D721Med (cell line): ENCODE results near the gene IER5.
"Not testable (repeated sequence)": the region's sequence is repeated elsewhere in the genome, so short reads cannot be mapped to it uniquely, and the experiment has no call there.

Source experiments
- DNase-seq: peaks from one replicate; pipeline ENCODE4 v3.0.0; 2011; ENCODE audit warnings: low spot score; ENCODE audit not compliant: insufficient read length
- FAIRE-seq: peaks from 2 replicates; lab custom pipeline; 2011; peaks lifted over from hg19 to GRCh38; lab: Jason Lieb, UNC
- CTCF ChIP-seq: IDR thresholded peaks from 2 replicates; pipeline ENCODE4 v1.5.1; 2012; ENCODE audit warnings: mild to moderate bottlenecking, control low read depth; ENCODE audit not compliant: insufficient read depth; ENCODE audit errors: missing control alignments

The IER5 gene

GRCh38 chr1:181115368-181115684, 26.8 kb downstream of the IER5 start:
- no peak for DNase-seq
- FAIRE-seq, result no peak
- TF ChIP-seq CTCF, result no peak

- not testable (repeated sequence) for DNase-seq, FAIRE-seq
Measured at GRCh38 chr1:181115971-181116370, 27.5 kb downstream of the IER5 start.

GRCh38 chr1:181116819-181117390, 28.4 kb downstream of the IER5 start:
- no peak for TF ChIP-seq CTCF
- DNase-seq, result no peak
- no peak for FAIRE-seq

- TF ChIP-seq CTCF, result no peak
- FAIRE-seq (no peak), DNase-seq (no peak)
Measured at GRCh38 chr1:181117648-181118449, 29.3 kb downstream of the IER5 start.

GRCh38 chr1:181119093-181119989, 30.8 kb downstream of the IER5 start:
- no peak for FAIRE-seq
- TF ChIP-seq CTCF, result no peak
- no peak for DNase-seq

- no peak for DNase-seq
- no peak for FAIRE-seq
- no peak for TF ChIP-seq CTCF
Measured at GRCh38 chr1:181120924-181121323, 32.4 kb downstream of the IER5 start.

- FAIRE-seq (no peak), DNase-seq (no peak)
- no peak for TF ChIP-seq CTCF
Measured at GRCh38 chr1:181121498-181121897, 33.0 kb downstream of the IER5 start.
